ENCODE data around the gene MEGF6.

DNA sequence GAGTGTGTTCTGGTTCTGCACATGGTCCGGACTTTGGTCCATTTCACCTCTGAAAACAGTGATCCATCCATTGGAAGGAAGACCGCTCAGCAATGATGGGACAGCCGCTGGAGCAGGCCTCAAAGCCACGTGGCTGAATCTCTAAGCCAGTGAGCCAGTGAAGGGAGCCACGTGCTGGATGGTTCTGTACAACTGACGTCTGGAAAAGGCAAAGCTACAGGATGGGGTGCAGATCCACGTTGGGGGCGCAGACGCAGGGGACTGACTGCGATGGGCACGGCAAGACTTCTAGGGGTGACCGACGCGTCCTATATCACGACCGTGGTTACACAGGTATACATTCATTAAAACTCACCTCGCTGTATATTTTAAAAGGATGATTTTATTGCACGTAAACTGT is 167.0 kb downstream of the MEGF6 start:
- TF ChIP-seq POLR2A (IDR thresholded peaks at IDR 0.05) (no peak), CTCF (IDR thresholded peaks at IDR 0.05) (no peak)
